HEK293 (cell line): Measurements from ENCODE around the gene PDE8B.

ENCODE experiments used
- CTCF ChIA-PET: fragments of 350-600 bp; formaldehyde crosslinking; extraction: SDS; loops from one replicate; lab custom pipeline; 2021; ENCODE audit warnings: antibody characterized with exemption; lab: Yijun Ruan, JAX
- POLR2A ChIA-PET: fragments of 300-600 bp; formaldehyde crosslinking; extraction: SDS; loops from one replicate; lab custom pipeline; 2020; ENCODE audit warnings: antibody characterized with exemption, inconsistent platforms; lab: Yijun Ruan, JAX
- H3K27ac ChIP-seq: fragments of 200-500 bp; sonication (Bioruptor generic); 2 replicates; pipeline ENCODE4 v1.5.1; 2014; ENCODE audit warnings: low read depth, low read length, control low read depth, inconsistent platforms; ENCODE audit errors: extremely low read depth
- H3K36me3 ChIP-seq, 2 experiments: fragments of 200-500 bp in 1 of 2; sonication (Bioruptor generic) in 1 of 2; 1 replicate in 1 of 2; 2 replicates in 1 of 2; pipeline ENCODE4 v1.5.1; 2014 to 2017; ENCODE audit warnings: inconsistent platforms in 2 of 2, low read length in 2 of 2; ENCODE audit not compliant: control insufficient read depth in 2 of 2, insufficient read depth in 1 of 2
- H3K4me1 ChIP-seq: fragments of 200-500 bp; sonication (Bioruptor generic); 2 replicates; pipeline ENCODE4 v1.5.1; 2014; ENCODE audit warnings: mild to moderate bottlenecking, low read length, inconsistent platforms; ENCODE audit not compliant: control insufficient read depth, insufficient read depth
- H3K4me3 ChIP-seq: 2 replicates; pipeline ENCODE4 v1.5.1; 2011; ENCODE audit warnings: low read depth, mild to moderate bottlenecking, control low read depth, low read length, moderate library complexity
- H3K9me3 ChIP-seq: fragments of 200-500 bp; sonication (Bioruptor generic); 2 replicates; pipeline ENCODE4 v1.5.1; 2014; ENCODE audit warnings: low read depth, low read length, inconsistent platforms; ENCODE audit not compliant: control insufficient read depth, insufficient read depth
- BCL11B ChIP-seq: fragments of 450-650 bp; formaldehyde crosslinking; IDR thresholded peaks from 2 replicates; pipeline ENCODE4 v1.5.1; 2016; ENCODE audit warnings: low read depth, missing biosample characterization, missing genetic modification characterization
- EGR2 ChIP-seq: fragments of 450-650 bp; formaldehyde crosslinking; IDR thresholded peaks from 2 replicates; pipeline ENCODE4 v1.5.1; 2016; ENCODE audit warnings: low read depth, missing biosample characterization, missing genetic modification characterization
- HOXC10 ChIP-seq: sonication (generic); formaldehyde crosslinking; IDR thresholded peaks from 2 replicates; pipeline ENCODE4 v1.8.1; 2023; ENCODE audit warnings: mild to moderate bottlenecking, missing genetic modification reagents
- KLF7 ChIP-seq: fragments of 450-650 bp; formaldehyde crosslinking; IDR thresholded peaks from 2 replicates; pipeline ENCODE4 v1.5.1; 2016; ENCODE audit warnings: missing biosample characterization, missing genetic modification characterization, borderline replicate concordance
- ZEB2 ChIP-seq: fragments of 450-650 bp; formaldehyde crosslinking; IDR thresholded peaks from 2 replicates; pipeline ENCODE4 v1.5.1; 2016; ENCODE audit warnings: missing biosample characterization, missing genetic modification characterization
- ZNF202 ChIP-seq: fragments of 450-650 bp; formaldehyde crosslinking; IDR thresholded peaks from 2 replicates; pipeline ENCODE4 v1.5.1; 2016; ENCODE audit warnings: missing biosample characterization, missing genetic modification characterization, borderline replicate concordance
- ZNF211 ChIP-seq: fragments of 450-650 bp; formaldehyde crosslinking; IDR thresholded peaks from 2 replicates; pipeline ENCODE4 v1.5.1; 2016; ENCODE audit warnings: low read depth, missing biosample characterization, missing genetic modification characterization
- ZNF223 ChIP-seq: fragments of 450-650 bp; formaldehyde crosslinking; IDR thresholded peaks from 2 replicates; pipeline ENCODE4 v1.5.1; 2016; ENCODE audit warnings: missing biosample characterization, missing genetic modification characterization
- ZNF23 ChIP-seq: fragments of 450-650 bp; formaldehyde crosslinking; IDR thresholded peaks from 2 replicates; pipeline ENCODE4 v1.5.1; 2016; ENCODE audit warnings: missing biosample characterization, missing genetic modification characterization, borderline replicate concordance
- ZNF391 ChIP-seq: fragments of 450-650 bp; formaldehyde crosslinking; IDR thresholded peaks from 2 replicates; pipeline ENCODE4 v1.5.1; 2016; ENCODE audit warnings: low read depth, missing biosample characterization, missing genetic modification characterization, borderline replicate concordance
- ZNF426 ChIP-seq: fragments of 450-650 bp; formaldehyde crosslinking; IDR thresholded peaks from 2 replicates; pipeline ENCODE4 v1.5.1; 2017; ENCODE audit warnings: missing biosample characterization, missing genetic modification characterization, mild to moderate bottlenecking, inconsistent platforms, moderate library complexity
- ZNF544 ChIP-seq: fragments of 450-650 bp; formaldehyde crosslinking; IDR thresholded peaks from 2 replicates; pipeline ENCODE4 v1.5.0; 2017; ENCODE audit warnings: missing biosample characterization, missing genetic modification characterization
- ZNF670 ChIP-seq: fragments of 450-650 bp; formaldehyde crosslinking; IDR thresholded peaks from 2 replicates; pipeline ENCODE4 v1.5.1; 2016; ENCODE audit warnings: missing biosample characterization, missing genetic modification characterization, low read depth
- ZNF76 ChIP-seq: fragments of 450-650 bp; formaldehyde crosslinking; IDR thresholded peaks from 2 replicates; pipeline ENCODE4; 2016; ENCODE audit warnings: low read depth, missing biosample characterization, missing genetic modification characterization, borderline replicate concordance
- ZNF830 ChIP-seq: fragments of 450-650 bp; IDR thresholded peaks from 2 replicates; pipeline ENCODE4 v1.5.0; 2018; ENCODE audit warnings: missing biosample characterization, missing genetic modification characterization, low read depth, mild to moderate bottlenecking, moderate library complexity
- ZNF843 ChIP-seq: fragments of 450-650 bp; formaldehyde crosslinking; IDR thresholded peaks from 2 replicates; pipeline ENCODE4 v1.5.1; 2016; ENCODE audit warnings: missing biosample characterization, missing genetic modification characterization
- ZSCAN30 ChIP-seq: fragments of 450-650 bp; IDR thresholded peaks from 2 replicates; pipeline ENCODE4 v1.5.1; 2018; ENCODE audit warnings: missing biosample characterization, mild to moderate bottlenecking, missing genetic modification characterization, moderate library complexity
- TF ChIP-seq, protein P1 (sequence below): fragments of 450-650 bp; IDR thresholded peaks from 2 replicates; pipeline ENCODE4 v1.5.1; 2018; ENCODE audit warnings: missing biosample characterization, missing genetic modification characterization
- TF ChIP-seq, protein P2 (sequence below): fragments of 450-650 bp; formaldehyde crosslinking; IDR thresholded peaks from 2 replicates; pipeline ENCODE4 v1.5.1; 2016; ENCODE audit warnings: missing biosample characterization, missing genetic modification characterization
- TF ChIP-seq, protein P3 (sequence below): fragments of 450-650 bp; formaldehyde crosslinking; IDR thresholded peaks from 2 replicates; pipeline ENCODE4 v1.5.1; 2016; ENCODE audit warnings: missing biosample characterization, missing genetic modification characterization

PDE8B gene

DNA sequence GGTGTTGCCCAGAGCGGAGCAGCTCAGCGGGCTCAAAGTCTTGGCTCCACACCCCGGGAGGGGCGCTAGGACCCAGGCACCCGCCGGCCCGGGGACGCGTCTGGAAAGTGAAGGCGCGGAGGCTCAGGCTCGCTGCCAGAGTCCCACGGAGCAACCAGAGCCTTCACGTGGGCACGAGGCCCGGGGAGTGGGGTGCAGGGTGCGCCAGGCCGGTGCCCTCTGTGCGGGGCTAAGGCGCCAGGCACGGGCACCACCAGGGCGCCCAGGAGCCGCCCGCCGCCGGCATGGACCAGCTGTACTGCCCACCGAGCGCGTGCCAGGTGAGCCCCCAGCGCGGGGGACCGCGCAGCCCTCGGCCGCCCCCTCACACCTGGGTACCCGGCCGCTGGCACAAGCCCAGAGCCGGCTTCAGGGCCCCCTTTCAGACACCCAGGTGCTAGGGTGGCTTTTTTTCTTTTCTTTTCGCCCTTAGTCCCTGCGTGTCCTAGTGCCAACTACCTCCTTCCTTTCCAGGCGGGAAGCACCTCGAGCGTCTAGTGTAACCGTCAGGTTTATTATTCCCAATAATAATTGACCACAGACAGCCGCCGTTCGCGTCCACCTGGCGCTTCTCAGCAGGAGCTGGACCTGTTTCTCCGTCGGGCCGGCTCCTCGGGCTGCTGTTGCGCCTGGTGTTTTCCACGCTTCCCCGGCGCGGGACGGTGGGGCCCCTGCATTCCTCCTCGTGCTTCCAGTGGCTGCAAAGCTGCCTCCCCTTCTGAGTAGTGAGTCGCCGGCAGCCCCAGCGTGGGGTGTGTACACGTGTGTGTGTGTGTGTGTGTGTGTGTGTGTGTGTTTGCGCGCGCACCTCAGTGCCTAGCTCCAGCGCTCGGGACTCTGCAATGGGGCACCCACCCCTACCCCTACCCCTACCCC is 30.1 kb upstream of the PDE8B start:
- Histone ChIP-seq H3K4me3 (no peak overlapping the region), H3K36me3 (no peaks in the 10 kb centered on the region), H3K27ac (no peak overlapping the region)
- TF ChIP-seq ZNF223 (tag by site-specific recombination) (no peak), BCL11B (tag by site-specific recombination) (no peak), ZSCAN30 (tag by site-specific recombination) (no peak), ZEB2 (tag by site-specific recombination) (no peak), ZNF76 (tag by site-specific recombination) (no peak), ZNF23 (tag by site-specific recombination) (no peak), ZNF391 (tag by site-specific recombination) (no peak), ZNF211 (tag by site-specific recombination) (no peak), EGR2 (no peak), ZNF843 (tag by site-specific recombination) (no peak), ZNF426 (no peak), ZNF830 (tag by site-specific recombination) (no peak), ZNF544 (tag by site-specific recombination) (no peak), ZNF670 (tag by site-specific recombination) (no peak), KLF7 (tag by site-specific recombination) (no peak), ZNF202 (tag by site-specific recombination) (no peak), HOXC10 (no peak)
- TF ChIP-seq, protein P1, sequence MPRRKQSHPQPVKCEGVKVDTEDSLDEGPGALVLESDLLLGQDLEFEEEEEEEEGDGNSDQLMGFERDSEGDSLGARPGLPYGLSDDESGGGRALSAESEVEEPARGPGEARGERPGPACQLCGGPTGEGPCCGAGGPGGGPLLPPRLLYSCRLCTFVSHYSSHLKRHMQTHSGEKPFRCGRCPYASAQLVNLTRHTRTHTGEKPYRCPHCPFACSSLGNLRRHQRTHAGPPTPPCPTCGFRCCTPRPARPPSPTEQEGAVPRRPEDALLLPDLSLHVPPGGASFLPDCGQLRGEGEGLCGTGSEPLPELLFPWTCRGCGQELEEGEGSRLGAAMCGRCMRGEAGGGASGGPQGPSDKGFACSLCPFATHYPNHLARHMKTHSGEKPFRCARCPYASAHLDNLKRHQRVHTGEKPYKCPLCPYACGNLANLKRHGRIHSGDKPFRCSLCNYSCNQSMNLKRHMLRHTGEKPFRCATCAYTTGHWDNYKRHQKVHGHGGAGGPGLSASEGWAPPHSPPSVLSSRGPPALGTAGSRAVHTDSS (tag by site-specific recombination) = no peak
- TF ChIP-seq, protein P2, sequence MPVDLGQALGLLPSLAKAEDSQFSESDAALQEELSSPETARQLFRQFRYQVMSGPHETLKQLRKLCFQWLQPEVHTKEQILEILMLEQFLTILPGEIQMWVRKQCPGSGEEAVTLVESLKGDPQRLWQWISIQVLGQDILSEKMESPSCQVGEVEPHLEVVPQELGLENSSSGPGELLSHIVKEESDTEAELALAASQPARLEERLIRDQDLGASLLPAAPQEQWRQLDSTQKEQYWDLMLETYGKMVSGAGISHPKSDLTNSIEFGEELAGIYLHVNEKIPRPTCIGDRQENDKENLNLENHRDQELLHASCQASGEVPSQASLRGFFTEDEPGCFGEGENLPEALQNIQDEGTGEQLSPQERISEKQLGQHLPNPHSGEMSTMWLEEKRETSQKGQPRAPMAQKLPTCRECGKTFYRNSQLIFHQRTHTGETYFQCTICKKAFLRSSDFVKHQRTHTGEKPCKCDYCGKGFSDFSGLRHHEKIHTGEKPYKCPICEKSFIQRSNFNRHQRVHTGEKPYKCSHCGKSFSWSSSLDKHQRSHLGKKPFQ (tag by site-specific recombination) = no peak
- TF ChIP-seq, protein P3, sequence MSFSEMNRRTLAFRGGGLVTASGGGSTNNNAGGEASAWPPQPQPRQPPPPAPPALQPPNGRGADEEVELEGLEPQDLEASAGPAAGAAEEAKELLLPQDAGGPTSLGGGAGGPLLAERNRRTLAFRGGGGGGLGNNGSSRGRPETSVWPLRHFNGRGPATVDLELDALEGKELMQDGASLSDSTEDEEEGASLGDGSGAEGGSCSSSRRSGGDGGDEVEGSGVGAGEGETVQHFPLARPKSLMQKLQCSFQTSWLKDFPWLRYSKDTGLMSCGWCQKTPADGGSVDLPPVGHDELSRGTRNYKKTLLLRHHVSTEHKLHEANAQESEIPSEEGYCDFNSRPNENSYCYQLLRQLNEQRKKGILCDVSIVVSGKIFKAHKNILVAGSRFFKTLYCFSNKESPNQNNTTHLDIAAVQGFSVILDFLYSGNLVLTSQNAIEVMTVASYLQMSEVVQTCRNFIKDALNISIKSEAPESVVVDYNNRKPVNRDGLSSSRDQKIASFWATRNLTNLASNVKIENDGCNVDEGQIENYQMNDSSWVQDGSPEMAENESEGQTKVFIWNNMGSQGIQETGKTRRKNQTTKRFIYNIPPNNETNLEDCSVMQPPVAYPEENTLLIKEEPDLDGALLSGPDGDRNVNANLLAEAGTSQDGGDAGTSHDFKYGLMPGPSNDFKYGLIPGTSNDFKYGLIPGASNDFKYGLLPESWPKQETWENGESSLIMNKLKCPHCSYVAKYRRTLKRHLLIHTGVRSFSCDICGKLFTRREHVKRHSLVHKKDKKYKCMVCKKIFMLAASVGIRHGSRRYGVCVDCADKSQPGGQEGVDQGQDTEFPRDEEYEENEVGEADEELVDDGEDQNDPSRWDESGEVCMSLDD (tag by site-specific recombination) = no peak
- TF ChIP-seq, all 188 proteins: peak for 0
- ChIA-PET POLR2A (no interaction called here), CTCF (interaction anchor here (0.6 to 0.8 kb wide), 2 partner anchors 313 to 597 kb away, joined by 3 read pairs; no protein-coding TSS in a partner anchor)
- 0 out of 2 replicates have a peak, but pooled peaks cover 3% of the 10 kb centered on the region for H3K4me1 ChIP-seq
- H3K9me3 ChIP-seq = no peaks in the 10 kb centered on the region
